Tibial nerve (tissue), 3 donors: ENCODE data around the gene REM1.

Experiments
- POLR2A ChIP-seq, 2 donors: fragments of 450-650 bp; IDR thresholded peaks; one replicate each; pipeline ENCODE4 v1.6.1; 2017; ENCODE audit warnings: antibody characterized with exemption in 2 of 2, mild to moderate bottlenecking in 2 of 2, moderate library complexity in 2 of 2
- TF ChIP-seq, protein P1 (sequence below), 5 experiments: fragments of 200-600 bp in 3 of 5; fragments of 450-650 bp in 2 of 5; sonication (generic) in 3 of 5; IDR thresholded peaks; one replicate each; pipeline ENCODE4 v1.5.1; 2016 to 2019; ENCODE audit warnings: antibody characterized with exemption in 5 of 5, mild to moderate bottlenecking in 3 of 5, moderate library complexity in 2 of 5

DNA sequence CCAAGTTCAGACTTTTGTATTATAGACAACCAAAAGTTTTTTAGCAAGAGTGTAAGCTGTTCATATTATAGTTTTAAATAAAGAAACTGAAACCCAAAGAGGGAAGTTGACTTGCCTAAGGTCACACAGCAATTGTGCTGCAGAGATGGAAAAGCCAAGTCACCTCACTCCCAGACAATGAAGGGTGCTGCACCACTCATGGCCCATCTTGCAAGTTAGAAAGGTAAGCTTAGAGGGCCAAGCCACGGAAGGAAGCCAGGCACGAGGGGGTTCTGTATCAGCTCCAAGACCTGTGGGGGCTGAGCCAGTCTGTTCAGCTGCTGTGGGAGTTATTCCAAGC is 1.0 kb upstream of the REM1 start:
- TF ChIP-seq, protein P1, sequence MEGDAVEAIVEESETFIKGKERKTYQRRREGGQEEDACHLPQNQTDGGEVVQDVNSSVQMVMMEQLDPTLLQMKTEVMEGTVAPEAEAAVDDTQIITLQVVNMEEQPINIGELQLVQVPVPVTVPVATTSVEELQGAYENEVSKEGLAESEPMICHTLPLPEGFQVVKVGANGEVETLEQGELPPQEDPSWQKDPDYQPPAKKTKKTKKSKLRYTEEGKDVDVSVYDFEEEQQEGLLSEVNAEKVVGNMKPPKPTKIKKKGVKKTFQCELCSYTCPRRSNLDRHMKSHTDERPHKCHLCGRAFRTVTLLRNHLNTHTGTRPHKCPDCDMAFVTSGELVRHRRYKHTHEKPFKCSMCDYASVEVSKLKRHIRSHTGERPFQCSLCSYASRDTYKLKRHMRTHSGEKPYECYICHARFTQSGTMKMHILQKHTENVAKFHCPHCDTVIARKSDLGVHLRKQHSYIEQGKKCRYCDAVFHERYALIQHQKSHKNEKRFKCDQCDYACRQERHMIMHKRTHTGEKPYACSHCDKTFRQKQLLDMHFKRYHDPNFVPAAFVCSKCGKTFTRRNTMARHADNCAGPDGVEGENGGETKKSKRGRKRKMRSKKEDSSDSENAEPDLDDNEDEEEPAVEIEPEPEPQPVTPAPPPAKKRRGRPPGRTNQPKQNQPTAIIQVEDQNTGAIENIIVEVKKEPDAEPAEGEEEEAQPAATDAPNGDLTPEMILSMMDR (IDR thresholded peaks at IDR 0.05), result no peak
- no peak for TF ChIP-seq POLR2A (IDR thresholded peaks at IDR 0.05)
